ENCODE data around the gene SHROOM2.
A peak's percentile ranks its signal among the peaks of the same experiment; 100 is the strongest.

SHROOM2 gene

DNA sequence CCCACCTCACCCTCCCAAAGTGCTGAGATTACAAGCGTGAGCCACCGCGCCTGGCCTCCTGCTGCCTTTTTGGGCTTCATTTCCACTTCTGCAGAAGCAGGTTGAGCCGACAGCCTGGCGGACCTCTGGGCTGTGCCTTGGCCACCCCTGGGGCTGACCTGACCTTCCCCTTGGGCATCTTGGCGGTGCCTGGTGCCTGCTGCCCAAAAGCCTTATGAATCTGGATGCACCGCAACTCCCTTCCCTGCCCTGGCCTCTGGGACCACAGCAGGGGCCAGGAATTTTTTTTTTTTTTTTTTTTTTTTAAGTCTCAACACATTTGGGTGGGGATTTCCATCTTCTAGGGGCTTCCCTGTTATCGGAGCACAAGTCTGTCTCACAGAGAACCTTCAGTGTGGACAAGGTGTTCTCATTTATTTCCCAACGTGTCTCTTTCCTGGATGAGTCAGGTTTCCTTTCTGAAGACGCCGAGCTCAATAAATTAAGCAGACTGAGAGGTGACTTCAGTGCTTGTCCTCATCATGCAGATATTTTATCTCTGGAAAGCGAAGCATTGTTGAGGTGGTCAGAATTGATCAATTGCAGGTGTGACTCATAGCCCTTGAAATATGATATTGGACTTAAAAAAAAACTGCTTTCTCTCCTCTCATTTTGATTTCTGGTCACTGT lies 79.7 kb downstream of the SHROOM2 start:
- DNase-seq (ENCODE audit: low read depth in 2 of 2): no peak

DNA sequence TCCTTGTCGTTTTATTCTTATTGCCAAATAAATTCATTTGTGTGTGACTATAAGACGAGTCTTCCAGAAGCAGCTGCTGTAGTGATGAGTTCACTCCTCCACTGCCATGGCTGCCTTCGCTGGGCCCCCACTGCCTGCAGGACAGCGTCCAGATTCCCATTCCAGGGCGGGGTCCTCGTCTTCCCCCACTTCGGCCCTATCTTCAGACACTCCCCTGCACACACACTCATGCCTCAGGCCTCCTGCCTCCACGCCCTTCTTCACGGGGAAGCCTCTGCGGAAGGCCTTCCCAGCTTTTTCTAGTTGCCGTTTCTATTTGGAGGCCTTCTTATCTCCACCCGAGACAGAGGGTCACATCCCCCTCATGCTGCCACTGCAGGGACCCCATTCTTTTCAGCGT lies 80.4 kb downstream of the SHROOM2 start:
- no peak for DNase-seq (ENCODE audit: low read depth in 2 of 2)

DNA sequence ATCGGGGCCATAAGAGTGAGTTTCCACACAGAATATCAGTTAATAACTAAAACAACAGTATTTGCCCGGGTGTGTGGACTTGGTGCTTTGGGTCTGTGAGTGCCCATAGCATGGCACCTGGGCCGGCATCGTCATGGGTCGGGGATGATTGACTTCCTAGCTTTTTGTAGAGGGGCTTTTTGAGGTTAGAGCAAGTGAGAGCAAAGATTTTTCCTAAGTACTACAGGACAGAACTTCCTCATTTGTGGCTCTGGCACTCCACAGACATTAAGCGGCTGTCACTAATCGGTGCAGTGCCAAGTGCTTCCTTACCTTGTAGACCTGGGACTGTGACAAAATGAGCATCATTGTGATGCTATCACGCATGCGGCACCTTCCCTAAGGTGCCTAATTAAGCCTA lies 81.0 kb downstream of the SHROOM2 start:
- no peak for DNase-seq (ENCODE audit: low read depth in 2 of 2)

DNA sequence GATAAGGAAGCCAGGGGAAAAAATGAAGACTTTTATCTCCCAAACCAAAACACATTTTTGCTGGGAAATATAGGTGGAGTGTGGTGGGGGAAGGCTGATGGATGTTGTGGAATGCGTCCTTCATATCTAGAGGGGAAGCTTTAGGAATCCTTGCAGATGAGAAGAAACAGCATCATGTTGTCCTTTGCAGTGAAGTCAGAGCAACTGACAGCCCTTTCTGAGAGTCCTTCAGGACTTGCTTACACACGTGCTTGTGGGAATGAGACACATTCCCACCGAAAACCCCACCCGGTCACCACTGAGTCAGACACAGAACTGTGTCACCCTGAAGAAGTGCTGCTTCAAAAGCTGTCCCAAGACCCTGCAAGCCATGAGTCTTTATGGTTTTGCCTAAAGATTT lies 81.5 kb downstream of the SHROOM2 start:
- no peak for DNase-seq (ENCODE audit: low read depth in 2 of 2)

DNA sequence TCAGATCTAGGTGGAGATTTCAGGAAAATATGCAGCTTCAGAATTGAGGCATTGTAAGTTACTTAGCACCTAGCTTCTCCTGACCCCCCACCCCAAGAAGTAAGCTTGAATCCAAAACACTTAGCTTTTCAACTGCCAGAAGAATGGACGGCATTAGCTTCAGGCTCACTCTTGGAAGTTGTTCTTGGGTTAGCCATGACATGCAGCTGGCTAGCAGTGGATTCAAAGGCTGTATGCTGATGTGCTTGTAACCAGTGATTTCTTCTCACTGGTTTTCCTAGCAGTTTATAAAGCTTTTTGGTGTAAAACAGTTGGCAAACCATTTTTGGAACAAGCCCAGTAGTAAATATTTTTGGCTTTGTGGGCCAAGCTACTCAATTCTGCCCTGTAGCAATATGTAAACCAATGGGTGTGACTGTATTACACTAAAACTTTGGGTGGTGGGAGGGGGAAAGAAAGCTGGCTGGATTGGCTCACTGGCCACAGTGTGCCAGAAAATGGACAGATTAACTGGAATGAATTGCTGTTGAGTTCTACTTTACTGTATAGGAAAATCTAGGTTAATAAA lies 85.6 kb downstream of the SHROOM2 start:
- DNase-seq (ENCODE audit: low read depth in 2 of 2): no peak

DNA sequence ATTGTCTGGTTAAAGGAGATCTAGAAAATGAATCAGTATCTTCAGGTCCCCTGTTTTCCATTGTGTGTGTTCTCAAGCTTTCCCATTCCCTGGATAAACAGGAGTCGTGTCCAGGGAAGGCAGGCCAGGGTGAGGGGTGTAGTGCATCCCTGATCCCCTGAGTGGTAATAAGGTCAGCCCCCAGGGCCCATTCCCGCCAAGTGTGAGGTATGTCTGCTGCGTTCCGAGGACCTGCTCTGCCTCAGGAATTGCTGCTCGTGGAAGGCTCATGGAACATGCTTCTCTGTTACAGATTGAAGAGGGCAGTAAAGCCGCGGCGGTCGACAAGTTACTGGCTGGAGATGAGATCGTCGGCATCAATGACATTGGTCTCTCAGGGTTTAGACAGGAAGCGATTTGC lies 87.1 kb downstream of the SHROOM2 start:
- DNase-seq (ENCODE audit: low read depth in 2 of 2): no peak

DNA sequence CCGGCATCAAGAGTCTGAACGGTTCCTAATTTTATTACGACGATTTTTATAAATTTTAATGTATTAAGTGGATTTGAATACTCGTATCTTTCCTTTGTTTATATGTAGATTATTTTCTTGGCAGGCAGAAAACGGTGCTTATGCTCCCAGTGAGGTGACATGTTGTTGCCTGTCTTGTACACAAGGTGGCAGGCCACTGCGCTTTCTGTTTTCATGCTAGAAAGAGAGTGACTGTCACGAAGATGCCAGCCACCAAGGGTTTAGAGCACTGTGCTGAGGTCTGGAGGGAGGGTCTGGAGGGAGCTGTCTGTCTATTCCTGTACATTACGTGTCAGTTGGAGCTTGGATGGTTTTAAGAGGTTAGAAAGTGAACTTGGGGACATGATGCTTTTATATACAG lies 87.7 kb downstream of the SHROOM2 start:
- peak in 1 of 2 donors; percentile 3 for DNase-seq (ENCODE audit: low read depth in 2 of 2)

DNA sequence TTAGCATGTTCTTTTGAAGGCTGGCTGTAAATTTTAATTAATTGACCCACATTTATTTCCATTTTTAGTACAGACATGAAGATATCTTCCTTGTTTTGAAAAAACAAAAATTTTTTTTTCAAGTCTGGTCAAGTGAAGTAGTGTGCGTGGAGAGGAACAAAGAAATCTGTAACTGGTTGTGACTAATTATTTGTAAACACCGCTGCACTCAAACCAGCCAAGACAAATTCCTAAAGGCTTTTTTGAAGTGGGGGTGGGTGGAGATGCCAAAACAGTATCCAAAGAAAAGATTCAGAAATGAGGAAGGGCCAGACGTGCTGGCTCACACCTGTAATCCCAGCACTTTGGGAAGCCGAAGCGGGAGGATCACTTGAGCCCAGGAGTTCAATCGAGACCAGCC lies 88.3 kb downstream of the SHROOM2 start:
- no peak for DNase-seq (ENCODE audit: low read depth in 2 of 2)

DNA sequence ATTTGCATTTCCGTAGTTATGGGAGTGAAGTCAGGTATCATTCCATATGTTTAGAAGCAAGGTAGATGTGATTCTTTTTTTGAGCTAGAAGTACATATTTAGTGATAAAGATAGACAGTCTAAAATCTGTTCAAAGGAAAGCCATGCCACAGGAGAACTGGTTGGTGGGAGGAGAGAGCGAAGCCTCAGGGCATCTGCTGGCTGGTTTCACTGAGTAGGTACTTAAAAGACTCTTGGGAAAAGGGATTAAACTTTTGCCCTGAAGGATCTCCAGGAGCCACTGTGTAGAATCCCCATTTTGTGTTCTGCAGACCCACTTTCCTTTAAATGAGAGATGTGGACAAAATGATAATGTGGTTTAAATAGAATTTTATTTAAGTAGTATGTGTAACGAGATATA lies 89.6 kb downstream of the SHROOM2 start:
- DNase-seq (ENCODE audit: low read depth in 2 of 2): no peak

DNA sequence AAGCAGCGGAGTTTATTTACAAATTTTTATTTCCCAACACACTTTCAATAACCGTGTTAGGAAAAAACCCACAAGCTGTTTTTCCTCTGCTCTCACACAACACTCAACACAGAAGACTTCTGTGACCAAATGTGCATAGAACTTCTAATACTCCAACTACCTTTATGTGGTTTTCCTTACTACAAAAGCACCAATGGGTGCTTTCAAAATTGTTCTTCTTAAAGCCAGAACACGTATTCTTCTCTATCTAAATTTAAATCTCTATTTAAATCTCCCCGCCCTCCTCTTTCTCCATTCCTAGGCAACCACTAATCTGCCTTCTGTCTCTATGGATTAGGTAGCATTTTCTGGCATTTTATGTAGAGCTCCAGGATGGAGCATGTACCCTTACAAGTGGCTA lies 90.0 kb downstream of the SHROOM2 start:
- DNase-seq (ENCODE audit: low read depth in 2 of 2): no peak

DNA sequence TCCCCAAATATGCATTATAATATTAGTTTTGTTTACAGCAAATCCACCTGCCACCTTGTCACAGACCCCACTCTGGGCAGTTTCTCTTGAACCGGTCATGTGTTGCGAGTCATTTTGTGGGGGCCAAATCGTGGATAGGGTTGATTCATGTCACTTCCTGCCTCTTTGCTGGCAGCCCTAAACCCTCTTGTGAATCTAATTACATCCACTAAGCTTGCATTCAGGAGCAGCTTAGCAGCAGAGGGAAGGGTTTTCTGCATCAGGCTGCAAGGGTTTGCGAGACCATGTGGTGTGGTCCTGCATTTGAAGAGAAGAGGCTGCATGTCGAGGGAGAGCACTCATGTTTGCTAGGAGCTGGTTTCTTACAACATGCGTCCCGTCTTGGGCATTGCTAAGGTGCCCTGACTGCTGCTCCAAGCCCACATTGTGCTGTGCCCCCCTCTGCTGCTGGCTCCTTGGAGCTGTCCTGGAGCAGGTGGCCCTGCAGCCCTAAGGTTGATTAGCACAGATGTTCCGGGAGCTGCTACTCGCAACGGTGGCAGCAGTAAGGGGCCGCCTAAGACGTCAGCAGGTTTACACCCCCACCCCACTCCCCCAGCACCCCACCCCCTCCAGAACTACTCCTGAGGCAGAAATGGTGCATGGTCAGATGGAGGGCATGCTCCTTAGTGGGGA lies 92.1 kb downstream of the SHROOM2 start:
- no peak for DNase-seq (ENCODE audit: low read depth in 2 of 2)

DNA sequence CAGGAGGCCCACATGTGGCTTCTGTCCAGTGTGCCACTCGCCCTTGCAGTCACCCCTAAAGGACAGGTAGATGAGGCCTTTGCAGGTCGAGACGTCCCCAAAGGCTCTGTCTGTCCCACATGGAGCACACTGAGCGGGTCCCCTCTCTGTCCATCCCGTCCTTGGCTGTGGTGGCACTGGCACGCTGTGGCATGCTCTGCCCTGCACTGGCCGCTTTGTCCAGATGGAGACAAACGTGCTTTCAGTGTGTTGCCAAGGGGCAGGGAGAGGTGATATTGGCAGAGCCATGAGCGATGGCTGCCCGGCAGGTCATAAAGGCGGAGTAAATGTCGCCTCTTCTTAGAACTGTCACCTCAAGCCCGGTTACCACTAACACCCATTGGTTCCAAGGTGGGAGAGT lies 94.0 kb downstream of the SHROOM2 start:
- DNase-seq (ENCODE audit: low read depth in 2 of 2): no peak

DNA sequence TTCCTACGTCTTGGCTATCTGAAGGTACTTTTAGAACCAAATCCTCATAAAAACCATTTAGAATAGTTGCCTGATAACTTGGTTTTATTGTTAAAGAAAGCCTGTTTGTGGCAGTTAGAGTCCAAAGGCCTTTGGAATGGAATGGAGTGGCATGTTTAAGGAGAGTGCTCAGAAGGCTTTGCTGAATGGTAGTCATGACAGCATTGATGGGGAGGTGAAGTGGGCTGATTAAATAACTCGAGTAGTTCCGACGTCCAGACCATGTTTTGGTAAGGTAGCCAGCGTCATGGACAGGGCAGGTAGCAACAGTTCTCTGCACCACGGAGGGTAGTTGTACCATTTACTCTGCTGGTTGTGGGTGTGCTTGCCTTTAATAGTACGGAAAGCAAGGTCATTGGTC lies 94.6 kb downstream of the SHROOM2 start:
- no peak for DNase-seq (ENCODE audit: low read depth in 2 of 2)

DNA sequence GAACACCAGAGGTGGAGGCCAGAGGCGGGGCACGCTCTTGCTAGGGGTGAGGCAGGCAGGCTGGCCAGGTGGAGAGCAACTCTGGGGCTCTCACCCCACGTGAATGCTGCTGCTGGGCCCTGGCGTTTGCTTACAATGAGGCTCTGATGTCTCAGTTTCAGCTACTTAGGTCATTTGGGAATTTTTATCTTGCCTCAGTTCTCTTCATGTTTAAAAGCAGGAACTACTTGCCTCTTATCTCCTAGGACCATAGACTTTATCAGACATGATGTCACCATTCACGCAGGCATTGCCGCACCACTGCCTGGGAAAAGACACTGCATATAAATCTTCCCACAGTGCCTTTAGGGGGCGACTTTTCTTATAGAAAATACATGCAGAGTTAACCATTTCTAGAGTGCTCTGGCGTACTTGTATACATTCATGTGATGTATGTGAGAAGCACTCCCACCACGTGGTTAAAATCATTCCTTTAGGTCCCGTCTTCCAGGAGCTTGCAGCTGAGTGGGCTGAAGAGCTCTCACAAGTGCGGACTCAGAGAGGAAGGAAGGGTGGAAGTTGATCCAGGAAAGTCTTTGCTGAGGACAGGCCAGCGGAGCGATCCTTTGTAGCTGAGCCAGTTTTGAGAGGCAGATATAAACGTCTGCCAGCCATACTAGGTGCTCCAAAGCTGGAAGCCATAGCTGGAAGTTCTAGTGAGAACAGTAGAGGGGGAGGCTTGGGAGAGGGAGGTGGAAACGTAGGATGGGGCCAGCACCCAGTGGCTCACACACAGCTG lies 96.6 kb downstream of the SHROOM2 start:
- no peak for DNase-seq (ENCODE audit: low read depth in 2 of 2)

DNA sequence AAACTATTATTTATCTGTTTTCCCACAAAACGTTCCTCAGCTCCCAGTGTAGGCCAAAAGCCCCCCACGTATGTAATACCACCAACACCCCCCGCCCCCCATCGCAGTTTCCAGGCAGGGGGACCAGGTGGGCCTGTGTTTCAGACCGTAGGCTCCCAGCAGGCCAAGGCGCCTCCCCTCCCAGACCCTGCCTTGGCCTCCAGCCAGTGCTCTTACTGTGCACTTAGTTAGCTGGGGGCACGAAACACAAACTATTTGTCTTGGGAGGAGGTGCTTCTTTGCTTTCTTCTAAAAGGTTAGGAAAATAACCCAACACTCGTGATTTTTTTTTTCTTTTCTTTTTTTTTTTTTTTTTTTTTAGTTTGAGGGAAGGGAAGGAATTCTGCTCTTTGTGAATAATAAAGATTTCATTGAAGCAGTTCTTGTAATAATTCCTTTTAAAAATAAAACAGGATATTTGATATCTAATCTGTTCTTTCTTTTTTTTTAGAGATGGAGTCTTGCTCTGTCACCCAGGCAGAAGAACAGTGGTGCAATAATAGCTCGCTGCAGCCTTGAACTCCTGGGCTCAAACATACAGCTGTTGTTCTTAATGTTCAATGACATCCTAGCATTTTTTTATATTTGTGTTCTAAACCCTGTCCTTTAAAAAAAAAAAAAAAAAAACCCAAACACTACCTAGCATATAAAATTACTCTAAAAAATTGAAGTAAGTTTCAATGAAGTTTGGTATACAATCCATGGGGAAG lies 98.0 kb downstream of the SHROOM2 start:
- DNase-seq (ENCODE audit: low read depth in 2 of 2): no peak

DNA sequence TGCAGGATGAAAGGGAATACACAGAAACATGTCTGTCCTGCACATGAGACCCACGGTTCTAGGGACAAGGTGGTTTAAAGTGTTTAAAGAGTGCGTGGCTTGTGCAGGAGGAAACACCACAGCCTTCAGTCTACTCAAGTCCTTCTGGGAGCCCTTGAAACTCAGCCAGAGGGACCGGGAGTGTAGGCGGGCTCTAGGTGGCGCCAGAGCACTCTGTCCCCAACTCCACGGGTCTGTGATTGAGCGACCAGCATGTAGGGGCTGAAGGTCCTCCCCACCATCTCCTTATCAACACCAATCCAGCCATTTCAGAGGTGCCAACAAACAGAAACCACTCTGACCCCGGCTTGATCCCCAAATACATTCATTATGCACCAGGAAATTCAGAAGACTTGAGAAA lies 98.9 kb downstream of the SHROOM2 start:
- peak; percentile 8 to 17 for DNase-seq (ENCODE audit: low read depth in 2 of 2)

DNA sequence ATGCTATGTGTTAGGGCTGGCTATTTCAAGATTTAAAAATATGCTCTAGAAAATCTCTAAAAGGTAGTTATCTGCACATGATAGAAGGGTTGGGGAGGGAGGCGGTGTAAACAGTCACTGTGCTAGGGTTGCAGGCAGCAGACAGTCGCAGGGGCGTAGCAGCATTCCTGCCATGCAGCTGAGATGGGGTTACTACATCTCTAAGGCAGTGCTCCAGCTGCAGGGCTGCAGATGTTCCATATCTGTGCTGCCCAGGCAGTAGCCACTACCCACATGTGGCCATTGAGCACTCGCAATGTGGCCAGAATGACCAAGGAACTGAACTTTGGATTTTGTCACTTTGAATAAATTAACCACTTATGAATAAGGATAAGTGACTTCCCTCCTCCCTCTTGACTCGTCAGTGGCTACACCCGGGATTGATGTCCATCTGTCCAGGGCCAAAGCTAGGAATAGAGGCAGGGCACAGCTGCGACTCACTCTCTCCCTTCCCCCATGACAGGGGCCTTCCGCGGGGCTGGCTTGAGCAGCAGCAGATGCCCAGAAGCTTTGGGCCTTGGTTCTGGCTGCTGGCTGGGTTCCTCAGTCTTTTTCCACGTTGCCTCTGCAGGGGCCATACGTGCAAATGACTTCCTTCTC lies 101.5 kb downstream of the SHROOM2 start:
- no peak for DNase-seq (ENCODE audit: low read depth in 2 of 2)

DNA sequence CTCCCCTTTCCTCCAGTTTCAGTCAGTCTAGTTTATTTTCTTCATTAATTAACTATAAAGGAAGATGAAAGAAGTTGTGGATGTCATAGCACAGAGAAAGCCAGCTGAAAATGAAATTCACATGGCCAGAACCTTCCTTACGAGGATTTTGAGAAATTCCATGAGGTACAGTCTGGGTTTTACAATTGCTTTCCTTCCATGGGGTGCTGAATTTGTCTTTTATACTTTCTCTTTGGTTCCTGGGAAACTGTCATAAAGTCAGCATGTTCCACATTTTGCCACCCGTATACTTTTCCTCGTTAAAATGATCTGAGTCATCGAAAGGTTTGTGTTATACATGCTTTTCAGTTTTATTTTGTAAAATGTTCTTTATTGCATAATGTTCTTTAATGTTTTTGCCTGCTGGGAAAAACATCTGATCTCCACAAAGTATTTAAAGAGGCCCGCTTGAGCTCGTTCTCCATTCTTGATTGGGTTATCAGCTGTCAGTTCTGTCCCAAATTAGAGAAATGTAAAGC lies 102.8 kb downstream of the SHROOM2 start:
- DNase-seq (ENCODE audit: low read depth in 2 of 2): no peak

DNA sequence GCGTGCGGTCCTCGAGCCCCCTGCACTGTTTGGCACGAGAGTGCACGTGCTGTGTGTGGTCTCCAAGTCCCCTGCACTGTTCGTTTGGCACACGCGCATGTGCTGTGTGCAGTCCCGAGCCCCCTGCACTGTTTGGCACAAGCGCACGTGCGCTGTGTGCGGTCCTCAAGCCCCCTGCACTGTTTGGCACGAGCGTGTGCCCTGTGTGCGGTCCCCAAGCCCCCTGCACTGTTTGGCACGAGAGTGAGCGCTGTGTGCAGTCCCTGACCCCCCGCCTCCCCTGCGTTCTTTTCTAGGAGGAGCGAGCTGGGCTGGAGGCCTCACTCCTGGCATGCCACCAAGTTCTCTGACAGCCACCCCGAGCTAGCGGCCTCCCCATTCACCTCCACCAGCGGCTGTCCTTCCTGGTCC lies 104.5 kb downstream of the SHROOM2 start:
- DNase-seq (ENCODE audit: low read depth in 2 of 2): no peak

DNA sequence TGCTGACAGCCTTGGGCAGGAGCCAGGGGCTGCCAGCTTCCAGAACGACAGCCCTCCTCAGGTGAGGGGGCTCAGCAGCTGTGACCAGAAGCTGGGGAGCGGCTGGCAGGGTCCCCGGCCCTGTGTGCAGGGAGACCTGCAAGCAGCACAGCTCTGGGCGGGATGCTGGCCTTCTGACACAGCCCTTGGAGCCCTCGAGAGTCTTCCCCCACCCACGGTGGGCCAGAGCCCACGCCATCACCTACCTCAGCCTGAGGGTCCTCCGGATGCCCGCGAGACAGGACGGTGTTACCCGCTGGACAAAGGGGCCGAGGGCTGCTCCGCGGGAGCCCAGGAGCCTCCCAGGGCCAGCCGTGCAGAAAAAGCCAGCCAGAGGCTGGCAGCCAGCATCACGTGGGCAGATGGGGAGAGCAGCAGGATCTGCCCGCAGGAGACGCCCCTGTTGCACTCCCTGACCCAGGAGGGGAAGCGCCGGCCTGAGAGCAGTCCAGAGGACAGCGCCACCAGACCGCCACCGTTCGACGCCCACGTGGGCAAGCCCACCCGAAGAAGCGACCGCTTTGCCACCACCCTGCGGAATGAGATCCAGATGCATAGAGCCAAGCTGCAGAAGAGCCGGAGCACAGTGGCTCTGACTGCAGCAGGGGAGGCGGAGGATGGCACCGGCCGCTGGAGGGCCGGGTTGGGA lies 109.1 kb downstream of the SHROOM2 start:
- no peak for DNase-seq (ENCODE audit: low read depth in 2 of 2)

DNA sequence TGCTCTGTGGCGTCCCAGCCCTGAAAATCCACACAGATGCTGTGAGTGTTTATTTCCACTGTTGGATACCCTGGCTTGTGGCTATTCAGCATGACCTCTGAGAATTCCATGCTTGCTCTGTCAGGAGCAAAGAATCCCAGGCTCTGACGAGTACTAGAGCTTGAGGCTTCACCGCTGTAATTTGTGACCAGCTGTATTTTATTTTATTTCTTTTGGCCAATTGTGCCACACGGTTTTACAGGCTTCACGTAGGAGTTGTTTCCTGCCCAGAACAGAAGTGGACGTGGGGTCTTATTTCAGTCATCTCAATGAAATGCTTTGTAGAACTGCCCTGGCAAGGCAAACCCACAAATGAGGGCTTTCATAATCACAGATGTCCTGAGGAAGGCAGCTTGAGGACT lies 111.5 kb downstream of the SHROOM2 start:
- no peak for DNase-seq (ENCODE audit: low read depth in 2 of 2)

Measured in stimulated activated CD8-positive, alpha-beta memory T cell treated with anti-CD3 and anti-CD28 coated beads, Interleukin-7, amount 100 ng/mL, for 4 hours (primary cell).